GM23338 (cell line): Measurements from ENCODE around the gene ADAMTS8. TPM values are rescaled to one million over a fixed set of nuclear protein-coding genes. Genes with fewer than 3 reads are reported as not detected.
A peak's percentile ranks its signal among the peaks of the same experiment; 100 is the strongest.

Source experiments
- ATAC-seq: fragments of 200-7000 bp; cut with Tn5 transposase; 3 replicates; pipeline ENCODE4 v1.9.1; 2020
- DNase-seq: peaks from one replicate; pipeline ENCODE4 v3.0.0-alpha.2; 2015; ENCODE audit warnings: low spot score
- H2AFZ ChIP-seq: fragments of 200-600 bp; sonication (generic); 2 replicates; pipeline ENCODE4 v1.8.0; 2016; ENCODE audit warnings: antibody characterized with exemption, mild to moderate bottlenecking, moderate library complexity
- H3F3A ChIP-seq: fragments of 200-600 bp; sonication (generic); replicated peaks from 2 replicates; pipeline ENCODE4 v1.8.0; 2017; ENCODE audit warnings: antibody characterized with exemption, mixed run types, low read depth
- H3K27ac ChIP-seq: fragments of 200-600 bp; sonication (generic); 2 replicates; pipeline ENCODE4 v1.6.1; 2016; ENCODE audit warnings: low read depth
- H3K27me3 ChIP-seq: fragments of 200-600 bp; sonication (generic); 2 replicates; pipeline ENCODE4 v1.8.0; 2016; ENCODE audit warnings: mild to moderate bottlenecking, mixed run types, moderate library complexity; ENCODE audit not compliant: insufficient read depth
- H3K36me3 ChIP-seq: fragments of 200-600 bp; sonication (generic); 2 replicates; pipeline ENCODE4 v1.8.0; 2016; ENCODE audit warnings: mild to moderate bottlenecking; ENCODE audit not compliant: insufficient read depth
- H3K4me1 ChIP-seq: fragments of 200-600 bp; sonication (generic); 2 replicates; pipeline ENCODE4 v1.8.0; 2016; ENCODE audit warnings: mild to moderate bottlenecking, moderate library complexity; ENCODE audit not compliant: insufficient read depth
- H3K4me2 ChIP-seq: fragments of 200-600 bp; sonication (generic); 2 replicates; pipeline ENCODE4 v1.7.1; 2017; ENCODE audit warnings: mixed run types
- H3K4me3 ChIP-seq: fragments of 200-600 bp; sonication (generic); 2 replicates; pipeline ENCODE4 v1.6.1; 2016; ENCODE audit warnings: mixed run types
- H3K79me2 ChIP-seq: fragments of 200-600 bp; sonication (generic); replicated peaks from 2 replicates; pipeline ENCODE4 v1.8.0; 2017; ENCODE audit warnings: mild to moderate bottlenecking; ENCODE audit not compliant: insufficient read depth
- H3K9me2 ChIP-seq: fragments of 200-600 bp; sonication (generic); 2 replicates; pipeline ENCODE4 v1.8.0; 2017; ENCODE audit not compliant: insufficient read depth
- H4K20me1 ChIP-seq: fragments of 200-600 bp; sonication (generic); replicated peaks from 2 replicates; pipeline ENCODE4 v1.8.0; 2017; ENCODE audit warnings: mild to moderate bottlenecking; ENCODE audit not compliant: insufficient read depth
- H3K27ac Mint-ChIP-seq: 2 replicates; pipeline ENCODE4 v1.8.0; 2020; ENCODE audit warnings: inconsistent platforms, mild to moderate bottlenecking, moderate library complexity, mixed read lengths
- H3K27me3 Mint-ChIP-seq: 3 replicates; pipeline ENCODE4 v1.8.0; 2022; ENCODE audit warnings: low read depth, mild to moderate bottlenecking, moderate library complexity, mixed read lengths, inconsistent platforms; ENCODE audit not compliant: insufficient read depth, poor library complexity
- H3K36me3 Mint-ChIP-seq: 3 replicates; pipeline ENCODE4 v1.8.0; 2021; ENCODE audit warnings: low read depth, mild to moderate bottlenecking, inconsistent platforms, moderate library complexity, mixed read lengths
- H3K4me1 Mint-ChIP-seq: 3 replicates; pipeline ENCODE4 v1.8.0; 2020; ENCODE audit warnings: mild to moderate bottlenecking, inconsistent platforms, mixed read lengths
- H3K4me3 Mint-ChIP-seq: 3 replicates; pipeline ENCODE4 v1.8.0; 2021; ENCODE audit warnings: moderate library complexity, mild to moderate bottlenecking, inconsistent platforms, mixed read lengths
- H3K9me3 Mint-ChIP-seq: 3 replicates; pipeline ENCODE4 v1.8.0; 2020; ENCODE audit warnings: moderate library complexity, mild to moderate bottlenecking, inconsistent platforms, mixed read lengths
- CREB1 ChIP-seq: fragments of 250-450 bp; sonication (Bioruptor Pico); IDR thresholded peaks from 2 replicates; pipeline ENCODE4 v1.5.0; 2020; ENCODE audit warnings: low read depth, mild to moderate bottlenecking, moderate library complexity
- EZH2 ChIP-seq: fragments of 200-600 bp; sonication (generic); IDR thresholded peaks from one replicate; pipeline ENCODE4 v1.8.0; 2017; ENCODE audit warnings: antibody characterized with exemption, mild to moderate bottlenecking, low read depth; ENCODE audit not compliant: unreplicated experiment
- EZH2phosphoT487 ChIP-seq: fragments of 200-600 bp; sonication (generic); IDR thresholded peaks from one replicate; pipeline ENCODE4 v1.8.1; 2018; ENCODE audit warnings: antibody characterized with exemption; ENCODE audit not compliant: unreplicated experiment
- NANOG ChIP-seq: IDR thresholded peaks from 2 replicates; pipeline ENCODE4 v1.6.1; 2016; ENCODE audit warnings: antibody characterized with exemption, borderline replicate concordance
- POLR2AphosphoS5 ChIP-seq: IDR thresholded peaks from 2 replicates; pipeline ENCODE4 v1.6.1; 2016; ENCODE audit warnings: antibody characterized with exemption, low read depth
- REST ChIP-seq: IDR thresholded peaks from one replicate; pipeline ENCODE4 v1.6.1; 2018; ENCODE audit warnings: antibody characterized with exemption; ENCODE audit not compliant: unreplicated experiment
- STAT1 ChIP-seq: IDR thresholded peaks from one replicate; pipeline ENCODE4 v1.6.1; 2016; ENCODE audit warnings: antibody characterized with exemption; ENCODE audit not compliant: unreplicated experiment
- ZNF114 ChIP-seq: fragments of 250-450 bp; sonication (Bioruptor Pico); IDR thresholded peaks from 2 replicates; pipeline ENCODE4 v1.5.0; 2020; ENCODE audit warnings: mild to moderate bottlenecking, moderate library complexity
- ZNF331 ChIP-seq: fragments of 250-450 bp; sonication (Bioruptor Pico); IDR thresholded peaks from 2 replicates; pipeline ENCODE4 v1.5.0; 2020; ENCODE audit warnings: low read depth, mild to moderate bottlenecking, moderate library complexity
- polyA plus RNA-seq: library from polyadenylated mRNA; unstranded; fragments of >200 nt; fragmentation: Nextera tagmentation; extraction: Ambion mirVana; gene quantifications from 2 replicates; pipeline ENCODE4 v1.2.1, GENCODE V29; 2016
- total RNA-seq: library from RNA; depleted of rRNA; stranded (reverse); fragments of >200 nt; shearing (Covaris generic); gene quantifications from 2 replicates; pipeline ENCODE4 v1.2.3, GENCODE V29; 2014

Gene ADAMTS8
- total and polyA plus RNA-seq, 2 experiments from 2014 or later = 7.5 to 16.2 TPM

DNA sequence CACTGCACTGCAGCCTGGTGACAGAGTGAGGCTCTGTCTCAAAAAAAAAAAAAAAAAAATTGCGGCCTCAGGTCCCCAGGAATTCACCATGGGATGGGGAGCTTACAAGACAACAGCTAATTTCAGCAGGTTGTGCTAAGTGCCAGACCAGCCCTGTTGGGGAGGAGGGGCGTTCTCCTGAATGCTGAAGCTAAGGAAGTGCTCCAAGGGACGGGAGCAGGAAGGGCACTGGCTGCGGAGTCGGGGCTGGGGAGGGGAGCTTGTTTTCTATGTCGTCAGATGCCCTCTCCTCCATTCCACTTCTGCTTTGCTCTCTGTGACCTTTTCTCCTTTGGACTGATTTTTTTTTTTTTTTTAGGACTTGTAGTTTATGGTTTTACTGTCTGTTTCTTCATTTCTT, 24.5 kb upstream of the ADAMTS8 start:
- no peak overlapping the region for H3K27ac ChIP-seq
- no peak overlapping the region for H3K4me2 ChIP-seq
- no peaks in the 10 kb centered on the region; the same call in 1 of the 2 replicates for H3K36me3 ChIP-seq
- no peaks in the 10 kb centered on the region for H3K79me2 ChIP-seq
- Mint-ChIP-seq H3K4me1 (peaks cover 9% of the 10 kb centered on the region), H3K36me3 (peaks cover 3% of the 10 kb centered on the region; the same call in 1 of the 3 replicates), H3K9me3 (peaks cover 2% of the 10 kb centered on the region; the same call in 1 of the 3 replicates), H3K27me3 (peaks cover 51% of the 10 kb centered on the region), H3K4me3 (no peak overlapping the region), H3K27ac (no peak overlapping the region)
- peaks cover 38% of the 10 kb centered on the region for H3K27me3 ChIP-seq
- peak; percentile 48 for DNase-seq
- H3K4me3 ChIP-seq = no peak overlapping the region
- 0 out of 2 replicates have a peak, but pooled peaks cover 10% of the 10 kb centered on the region for H3F3A ChIP-seq
- H4K20me1 ChIP-seq = no peaks in the 10 kb centered on the region; the same call in 1 of the 2 replicates
- no peak for TF ChIP-seq EZH2phosphoT487
- no peak for TF ChIP-seq REST
- no peak for TF ChIP-seq STAT1
- TF ChIP-seq POLR2AphosphoS5 = no peak
- no peak for TF ChIP-seq NANOG
- TF ChIP-seq ZNF331 = no peak
- no peak for TF ChIP-seq CREB1 (CRISPR knock-in tag)
- no peak for TF ChIP-seq EZH2
- TF ChIP-seq ZNF114 (CRISPR knock-in tag) = no peak
- no peak for ATAC-seq
- H3K4me1 ChIP-seq = no peaks in the 10 kb centered on the region
- H2AFZ ChIP-seq = no peak overlapping the region
- H3K9me2 ChIP-seq = no peaks in the 10 kb centered on the region

GRCh38 chr11:130452176-130452575, 23.8 kb upstream of the ADAMTS8 start:
- Histone ChIP-seq H3K27ac (no peak overlapping the region), H3K4me3 (no peak overlapping the region), H3K79me2 (no peaks in the 10 kb centered on the region), H3F3A (0 out of 2 replicates have a peak, but pooled peaks cover 10% of the 10 kb centered on the region), H3K4me2 (no peak overlapping the region), H3K27me3 (peaks cover 39% of the 10 kb centered on the region), H4K20me1 (no peaks in the 10 kb centered on the region; the same call in 1 of the 2 replicates), H2AFZ (no peak overlapping the region), H3K36me3 (no peaks in the 10 kb centered on the region; the same call in 1 of the 2 replicates), H3K4me1 (no peaks in the 10 kb centered on the region), H3K9me2 (no peaks in the 10 kb centered on the region)
- peaks cover 3% of the 10 kb centered on the region; the same call in 1 of the 3 replicates for H3K36me3 Mint-ChIP-seq
- no peak overlapping the region for H3K27ac Mint-ChIP-seq
- no peak for ATAC-seq
- H3K9me3 Mint-ChIP-seq = peaks cover 2% of the 10 kb centered on the region; the same call in 1 of the 3 replicates
- no peak for DNase-seq
- H3K27me3 Mint-ChIP-seq = peaks cover 57% of the 10 kb centered on the region
- H3K4me3 Mint-ChIP-seq = no peak overlapping the region
- peaks cover 9% of the 10 kb centered on the region for H3K4me1 Mint-ChIP-seq
- TF ChIP-seq CREB1 (CRISPR knock-in tag) = no peak
- no peak for TF ChIP-seq POLR2AphosphoS5
- no peak for TF ChIP-seq EZH2
- no peak for TF ChIP-seq REST
